ENCODE results near the gene UPK1A.

DNA sequence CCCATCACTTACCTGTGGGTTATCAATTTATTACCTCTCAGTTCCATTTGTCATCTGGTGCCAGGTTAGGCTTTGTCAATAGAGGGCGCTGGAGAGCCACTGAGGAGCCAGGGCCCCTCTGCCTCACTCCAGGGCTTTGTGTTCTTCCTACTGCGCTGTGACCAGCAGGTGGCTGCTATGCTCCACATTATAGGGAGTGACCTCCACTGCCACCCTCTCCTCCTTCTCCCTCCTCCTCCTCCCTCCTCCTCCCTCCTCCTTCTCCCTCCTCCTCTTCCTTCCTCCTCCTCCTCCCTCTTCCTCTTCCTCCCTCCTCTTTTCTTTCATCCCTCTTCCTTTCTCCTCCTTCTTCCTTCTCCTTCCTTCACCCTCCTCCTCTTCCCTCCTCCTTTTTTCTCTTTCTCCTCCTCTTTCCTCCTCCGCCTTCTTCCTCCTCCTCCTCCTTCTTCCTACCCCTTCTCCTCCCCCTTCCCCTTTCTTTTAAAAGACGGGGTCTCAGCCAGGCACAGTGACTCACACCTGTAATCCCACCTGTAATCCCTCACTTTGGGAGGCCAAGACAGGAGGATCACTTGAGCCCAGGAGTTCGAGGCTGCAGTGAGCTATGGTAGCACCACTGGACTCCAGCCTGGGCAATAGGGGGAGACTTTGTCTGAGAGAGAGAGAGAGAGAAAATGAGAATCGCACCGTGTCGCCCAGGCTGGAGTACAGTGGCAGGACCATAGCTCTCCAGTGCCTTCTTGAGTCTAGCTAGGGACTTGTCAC lies 27.7 kb downstream of the UPK1A start:
- no peak for TF ChIP-seq ELF4 (IDR thresholded peaks at IDR 0.05)
- TF ChIP-seq SP1 (IDR thresholded peaks at IDR 0.05): no peak
- no peak for TF ChIP-seq TARDBP (IDR thresholded peaks at IDR 0.05)
- TF ChIP-seq, protein P1, sequence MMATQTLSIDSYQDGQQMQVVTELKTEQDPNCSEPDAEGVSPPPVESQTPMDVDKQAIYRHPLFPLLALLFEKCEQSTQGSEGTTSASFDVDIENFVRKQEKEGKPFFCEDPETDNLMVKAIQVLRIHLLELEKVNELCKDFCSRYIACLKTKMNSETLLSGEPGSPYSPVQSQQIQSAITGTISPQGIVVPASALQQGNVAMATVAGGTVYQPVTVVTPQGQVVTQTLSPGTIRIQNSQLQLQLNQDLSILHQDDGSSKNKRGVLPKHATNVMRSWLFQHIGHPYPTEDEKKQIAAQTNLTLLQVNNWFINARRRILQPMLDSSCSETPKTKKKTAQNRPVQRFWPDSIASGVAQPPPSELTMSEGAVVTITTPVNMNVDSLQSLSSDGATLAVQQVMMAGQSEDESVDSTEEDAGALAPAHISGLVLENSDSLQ (IDR thresholded peaks at IDR 0.05): peak; percentile 66
- TF ChIP-seq ARNT (IDR thresholded peaks at IDR 0.05): no peak
- TF ChIP-seq FOXM1 (IDR thresholded peaks at IDR 0.05; ENCODE audit: borderline replicate concordance): no peak
- no peak for TF ChIP-seq NFRKB (IDR thresholded peaks at IDR 0.05)
- TF ChIP-seq FOXA1 (IDR thresholded peaks at IDR 0.05): no peak
- no peak for TF ChIP-seq BHLHE40 (IDR thresholded peaks at IDR 0.05; ENCODE audit: borderline replicate concordance)
- TF ChIP-seq HDGF (IDR thresholded peaks at IDR 0.05; ENCODE audit: borderline replicate concordance): no peak
- no peak for TF ChIP-seq SUZ12 (IDR thresholded peaks at IDR 0.05)
